GM18517 (cell line): ENCODE measurements around the gene PHC3.
"Not testable (repeated sequence)": the region's sequence is repeated elsewhere in the genome, so short reads cannot be mapped to it uniquely, and the experiment has no call there.

Experiments
- ATAC-seq: cut with Tn5 transposase; IDR thresholded peaks from one replicate; pipeline ENCODE4 v1.9.1; 2021; ENCODE audit warnings: mild to moderate bottlenecking, moderate library complexity; ENCODE audit not compliant: unreplicated experiment

PHC3 gene

GRCh38 chr3:170132335-170132734 is 49.2 kb downstream of the PHC3 start:
- ATAC-seq: no peak

GRCh38 chr3:170130532-170130931 is 51.0 kb downstream of the PHC3 start:
- ATAC-seq: no peak

GRCh38 chr3:170128977-170129431 is 52.5 kb downstream of the PHC3 start:
- ATAC-seq: peak; percentile 46

- peak; percentile 83 for ATAC-seq
Observed at GRCh38 chr3:170128259-170128976, 53.1 kb downstream of the PHC3 start.

- no peak for ATAC-seq
Observed at GRCh38 chr3:170117134-170117533, 64.4 kb downstream of the PHC3 start.

GRCh38 chr3:170114165-170114564 is 67.4 kb downstream of the PHC3 start:
- ATAC-seq: not testable (repeated sequence)

GRCh38 chr3:170111147-170111771 is 70.3 kb downstream of the PHC3 start:
- ATAC-seq: no peak

GRCh38 chr3:170109579-170110293 is 71.8 kb downstream of the PHC3 start:
- no peak for ATAC-seq

- no peak for ATAC-seq
Observed at GRCh38 chr3:170108955-170109354, 72.6 kb downstream of the PHC3 start.

- no peak for ATAC-seq
Observed at GRCh38 chr3:170107941-170108340, 73.6 kb downstream of the PHC3 start.

GRCh38 chr3:170102431-170102830 is 79.1 kb downstream of the PHC3 start:
- no peak for ATAC-seq

- no peak for ATAC-seq
Observed at GRCh38 chr3:170100944-170101343, 80.6 kb downstream of the PHC3 start.

GRCh38 chr3:170098753-170099152 is 82.8 kb downstream of the PHC3 start:
- no peak for ATAC-seq

- ATAC-seq: no peak
Observed at GRCh38 chr3:170096342-170096741, 85.2 kb downstream of the PHC3 start.

GRCh38 chr3:170095771-170096170 is 85.8 kb downstream of the PHC3 start:
- ATAC-seq: no peak

- no peak for ATAC-seq
Observed at GRCh38 chr3:170092907-170093306, 88.6 kb downstream of the PHC3 start.

- ATAC-seq: no peak
Observed at GRCh38 chr3:170090601-170090981, 90.9 kb downstream of the PHC3 start.

GRCh38 chr3:170089862-170090600 is 91.5 kb downstream of the PHC3 start:
- ATAC-seq: no peak

- ATAC-seq: no peak
Observed at GRCh38 chr3:170085396-170085795, 96.1 kb downstream of the PHC3 start.

GRCh38 chr3:170083343-170083742 is 98.2 kb downstream of the PHC3 start:
- no peak for ATAC-seq

- no peak for ATAC-seq
Observed at GRCh38 chr3:170081079-170081741, 100.3 kb downstream of the PHC3 start.
